ENCODE data around the gene HMGXB3. TPM values are rescaled to one million over a fixed set of nuclear protein-coding genes. Genes with fewer than 3 reads are reported as not detected.
"Not testable (repeated sequence)": the region's sequence is repeated elsewhere in the genome, so short reads cannot be mapped to it uniquely, and the experiment has no call there.

HMGXB3 gene
- total RNA-seq, 2 donors from 2014 or later: 32.2 to 34.6 TPM

DNA sequence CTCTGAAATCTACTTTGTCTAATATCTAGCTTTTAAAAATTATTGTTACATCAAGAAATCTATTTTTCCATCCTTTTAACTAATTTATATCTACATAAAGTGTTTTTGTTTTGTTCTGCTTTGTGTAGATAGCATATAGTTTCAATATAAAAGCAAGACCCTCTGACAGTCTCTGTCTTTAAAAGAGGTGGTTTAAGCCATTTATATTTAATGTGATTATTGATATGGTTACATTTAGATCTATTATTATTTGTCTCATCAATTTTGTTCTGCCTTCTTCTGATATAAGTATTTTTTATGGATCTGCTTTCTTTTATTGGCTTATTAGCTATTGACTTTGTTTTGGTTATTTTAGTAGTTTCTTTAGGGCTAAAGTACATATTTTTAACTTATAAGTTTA lies 16.0 kb downstream of the HMGXB3 start:
- Mint-ChIP-seq H3K27ac (no peak overlapping the region), H3K4me3 (no peak overlapping the region), H3K4me1 (ENCODE audit: low read depth) (peaks cover 2% of the 10 kb centered on the region), H3K27me3 (ENCODE audit: low read depth) (no peaks in the 10 kb centered on the region), H3K9me3 (no peaks in the 10 kb centered on the region), H3K36me3 (ENCODE audit: insufficient read depth in 2 of 2) (peaks cover 15 to 56% of the 10 kb centered on the region in 2 donors)
- no peak for DNase-seq
- ATAC-seq (replicated peaks in 1 of 2): no peak

DNA sequence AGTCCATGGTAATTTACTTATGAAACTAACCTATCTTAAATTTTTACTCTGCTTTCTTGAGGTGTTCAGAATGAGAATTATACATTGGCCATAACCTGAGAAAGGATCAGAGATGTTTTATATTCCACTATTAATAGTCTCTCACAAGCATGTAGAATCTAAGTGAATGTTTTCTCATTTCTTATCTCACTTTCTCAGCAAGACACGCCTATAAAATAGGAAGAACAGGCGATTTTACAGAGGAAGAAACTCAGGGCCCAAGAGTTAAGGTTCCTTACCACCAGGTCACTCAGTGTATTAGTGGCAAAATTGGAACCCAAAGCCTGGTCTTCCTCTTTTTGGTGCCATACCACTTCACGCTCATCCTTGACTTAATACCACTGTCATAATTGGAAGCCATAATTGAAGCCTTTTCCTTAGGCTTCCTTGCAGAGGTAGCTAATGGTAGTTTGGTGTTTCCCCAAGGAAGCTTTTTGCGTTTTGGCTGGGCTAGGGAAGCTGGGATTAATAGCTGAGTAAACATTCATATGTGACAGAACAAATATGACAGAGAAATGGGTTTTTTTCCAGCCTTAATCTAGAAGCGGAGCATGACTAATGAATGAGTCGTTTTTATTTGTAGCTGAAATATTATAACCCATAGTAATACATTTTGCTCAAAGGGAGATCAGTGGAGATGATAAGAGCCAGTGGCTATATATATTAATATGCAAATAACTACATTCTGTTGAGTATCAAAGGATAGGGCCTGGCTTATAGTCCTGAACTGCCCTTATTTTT lies 16.9 kb downstream of the HMGXB3 start:
- peaks cover 11% of the 10 kb centered on the region for H3K4me1 Mint-ChIP-seq (ENCODE audit: low read depth)
- DNase-seq: no peak
- no peaks in the 10 kb centered on the region for H3K9me3 Mint-ChIP-seq
- H3K27me3 Mint-ChIP-seq (ENCODE audit: low read depth): no peaks in the 10 kb centered on the region
- no peak for ATAC-seq (replicated peaks in 1 of 2)
- H3K27ac Mint-ChIP-seq: peak overlapping the region; percentile 65
- H3K36me3 Mint-ChIP-seq (ENCODE audit: insufficient read depth in 2 of 2): peaks cover 15 to 59% of the 10 kb centered on the region in 2 donors
- H3K4me3 Mint-ChIP-seq: no peak overlapping the region

DNA sequence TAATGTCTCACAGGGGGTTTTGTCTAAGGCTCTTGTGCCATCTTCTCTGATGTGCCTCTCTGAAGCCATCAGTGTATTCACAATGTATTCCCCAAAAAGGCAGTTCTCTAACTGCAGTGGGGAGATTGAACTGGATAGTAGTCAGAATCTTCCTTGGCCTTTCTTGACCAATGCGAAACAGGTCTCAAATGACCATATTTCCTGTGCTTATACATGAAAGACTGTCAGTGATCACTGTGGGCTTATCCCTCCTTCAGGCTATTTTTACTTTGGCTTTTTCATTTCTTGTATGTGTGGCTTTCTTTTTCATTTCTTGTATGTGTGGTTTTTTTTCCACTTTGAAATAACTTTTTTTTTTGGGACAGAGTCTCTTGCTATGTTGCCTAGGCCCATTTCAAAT lies 19.7 kb downstream of the HMGXB3 start:
- Mint-ChIP-seq H3K4me3 (no peak overlapping the region), H3K9me3 (no peaks in the 10 kb centered on the region), H3K27me3 (ENCODE audit: low read depth) (no peaks in the 10 kb centered on the region), H3K4me1 (ENCODE audit: low read depth) (peaks cover 11% of the 10 kb centered on the region), H3K27ac (peak overlapping the region; percentile 96), H3K36me3 (ENCODE audit: insufficient read depth in 2 of 2) (peaks cover 9 to 43% of the 10 kb centered on the region in 2 donors)
- ATAC-seq (replicated peaks in 1 of 2) (peak in 1 of 2 donors; percentile 17), DNase-seq (no peak)

GRCh38 chr5:150021491-150022157 lies 21.1 kb downstream of the HMGXB3 start:
- peak overlapping the region; percentile 48 for H3K27ac Mint-ChIP-seq
- DNase-seq: no peak
- peaks cover 4 to 36% of the 10 kb centered on the region in 2 donors for H3K36me3 Mint-ChIP-seq (ENCODE audit: insufficient read depth in 2 of 2)
- no peak for ATAC-seq (replicated peaks in 1 of 2)
- H3K27me3 Mint-ChIP-seq (ENCODE audit: low read depth): no peaks in the 10 kb centered on the region
- H3K4me3 Mint-ChIP-seq: no peak overlapping the region
- H3K9me3 Mint-ChIP-seq: no peaks in the 10 kb centered on the region
- peaks cover 11% of the 10 kb centered on the region for H3K4me1 Mint-ChIP-seq (ENCODE audit: low read depth)

- Mint-ChIP-seq H3K4me3 (no peak overlapping the region), H3K36me3 (ENCODE audit: insufficient read depth in 2 of 2) (peaks cover 4 to 32% of the 10 kb centered on the region in 2 donors), H3K9me3 (no peaks in the 10 kb centered on the region), H3K27ac (peak overlapping the region; percentile 48), H3K27me3 (ENCODE audit: low read depth) (no peaks in the 10 kb centered on the region), H3K4me1 (ENCODE audit: low read depth) (peaks cover 11% of the 10 kb centered on the region)
- ATAC-seq (replicated peaks in 1 of 2) (no peak), DNase-seq (no peak)
Measured at GRCh38 chr5:150022158-150022531, 21.6 kb downstream of the HMGXB3 start.

GRCh38 chr5:150022681-150023080 lies 22.1 kb downstream of the HMGXB3 start:
- Mint-ChIP-seq H3K27ac (no peak overlapping the region), H3K9me3 (no peaks in the 10 kb centered on the region), H3K27me3 (ENCODE audit: low read depth) (no peaks in the 10 kb centered on the region), H3K4me1 (ENCODE audit: low read depth) (peaks cover 11% of the 10 kb centered on the region), H3K36me3 (ENCODE audit: insufficient read depth in 2 of 2) (peaks cover 4 to 32% of the 10 kb centered on the region in 2 donors), H3K4me3 (no peak overlapping the region)
- DNase-seq (no peak), ATAC-seq (replicated peaks in 1 of 2) (no peak)

DNA sequence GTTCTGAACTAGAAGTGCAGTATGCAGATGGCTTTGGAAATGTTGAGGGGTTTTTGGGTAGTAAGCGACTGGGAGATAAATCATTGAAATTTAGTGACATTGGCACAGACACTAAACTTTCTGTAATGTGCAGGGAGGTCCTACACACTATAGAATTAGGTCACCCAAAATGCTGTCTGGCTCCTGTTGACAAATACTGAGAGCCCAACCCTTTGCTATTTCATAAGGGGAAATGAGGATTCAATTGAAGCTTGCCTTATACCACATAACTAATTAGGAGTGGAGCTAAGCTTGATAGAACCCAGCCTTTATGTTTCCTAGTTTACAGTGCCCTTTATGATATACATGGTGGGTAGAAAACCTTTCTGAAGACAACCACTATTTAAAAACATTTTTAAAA lies 22.6 kb downstream of the HMGXB3 start:
- Mint-ChIP-seq H3K36me3 (ENCODE audit: insufficient read depth in 2 of 2) (peaks cover 7 to 33% of the 10 kb centered on the region in 2 donors), H3K27me3 (ENCODE audit: low read depth) (no peaks in the 10 kb centered on the region), H3K4me3 (no peak overlapping the region), H3K27ac (no peak overlapping the region), H3K9me3 (no peaks in the 10 kb centered on the region), H3K4me1 (ENCODE audit: low read depth) (peaks cover 11% of the 10 kb centered on the region)
- DNase-seq (no peak), ATAC-seq (replicated peaks in 1 of 2) (no peak)

DNA sequence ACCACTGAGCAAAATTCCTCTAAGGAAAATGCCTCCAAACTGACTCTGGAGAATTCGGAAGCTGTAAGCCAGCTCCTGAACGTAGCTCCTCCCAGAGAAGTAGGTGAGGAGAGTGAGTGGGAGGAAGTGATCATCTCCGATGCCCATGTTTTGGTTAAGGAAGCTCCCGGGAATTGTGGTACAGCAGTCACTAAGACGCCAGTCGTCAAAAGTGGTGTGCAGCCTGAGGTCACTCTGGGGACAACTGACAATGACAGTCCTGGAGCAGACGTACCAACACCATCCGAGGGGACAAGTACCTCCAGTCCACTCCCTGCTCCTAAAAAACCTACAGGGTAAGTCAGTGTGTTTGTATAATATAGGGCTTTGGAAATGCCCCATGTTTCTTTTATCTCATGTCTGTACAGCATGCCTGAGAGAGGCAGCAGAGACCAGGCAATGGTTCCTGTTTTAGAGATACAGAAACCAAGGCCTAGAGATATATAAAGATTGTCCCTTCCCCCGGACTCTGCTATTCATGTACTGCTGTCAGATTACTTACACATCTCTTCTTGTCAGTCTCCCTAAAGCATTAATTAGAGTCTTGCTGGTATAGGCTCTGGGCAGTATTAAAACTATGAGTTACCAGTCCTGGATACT lies 23.9 kb downstream of the HMGXB3 start:
- no peak overlapping the region for H3K4me3 Mint-ChIP-seq
- no peaks in the 10 kb centered on the region for H3K27me3 Mint-ChIP-seq (ENCODE audit: low read depth)
- no peak overlapping the region for H3K27ac Mint-ChIP-seq
- H3K9me3 Mint-ChIP-seq: no peaks in the 10 kb centered on the region
- no peak for DNase-seq
- peaks cover 11% of the 10 kb centered on the region for H3K4me1 Mint-ChIP-seq (ENCODE audit: low read depth)
- H3K36me3 Mint-ChIP-seq (ENCODE audit: insufficient read depth in 2 of 2): peaks cover 5 to 22% of the 10 kb centered on the region in 2 donors
- no peak for ATAC-seq (replicated peaks in 1 of 2)

GRCh38 chr5:150026682-150027172 lies 26.2 kb downstream of the HMGXB3 start:
- no peak for ATAC-seq (replicated peaks in 1 of 2)
- H3K27ac Mint-ChIP-seq: no peak overlapping the region
- H3K27me3 Mint-ChIP-seq (ENCODE audit: low read depth): no peaks in the 10 kb centered on the region
- no peak overlapping the region for H3K4me3 Mint-ChIP-seq
- H3K9me3 Mint-ChIP-seq: no peaks in the 10 kb centered on the region
- no peak for DNase-seq
- H3K36me3 Mint-ChIP-seq (ENCODE audit: insufficient read depth in 2 of 2): peaks cover 3 to 15% of the 10 kb centered on the region in 2 donors
- peaks cover 7% of the 10 kb centered on the region for H3K4me1 Mint-ChIP-seq (ENCODE audit: low read depth)

DNA sequence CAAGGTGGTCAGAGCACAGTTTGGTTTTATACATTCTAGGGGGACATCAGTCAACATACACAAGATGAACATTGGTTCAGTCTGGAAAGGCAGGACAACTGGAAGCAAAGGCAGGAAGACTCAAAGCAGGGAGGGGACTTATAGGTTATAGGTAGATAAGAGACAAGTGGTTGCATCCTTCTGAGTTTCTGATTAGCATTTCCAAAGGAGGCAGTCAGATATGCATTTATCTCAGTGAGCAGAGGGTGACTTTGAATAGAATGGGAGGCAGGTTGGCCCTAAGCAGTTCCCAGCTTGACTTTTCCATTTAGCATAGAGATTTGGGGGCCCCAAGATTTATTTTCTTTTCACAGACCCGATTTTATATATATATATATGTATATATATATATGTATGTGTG lies 27.5 kb downstream of the HMGXB3 start:
- DNase-seq; H3K4me1 Mint-ChIP-seq (ENCODE audit: low read depth); H3K27me3 Mint-ChIP-seq (ENCODE audit: low read depth); H3K4me3 Mint-ChIP-seq; H3K27ac Mint-ChIP-seq; ATAC-seq (replicated peaks in 1 of 2); H3K9me3 Mint-ChIP-seq: not testable (repeated sequence)
- peaks cover 5 to 17% of the 10 kb centered on the region in 2 donors for H3K36me3 Mint-ChIP-seq (ENCODE audit: insufficient read depth in 2 of 2)

GRCh38 chr5:150033334-150033733 lies 32.8 kb downstream of the HMGXB3 start:
- Mint-ChIP-seq H3K4me1 (ENCODE audit: low read depth) (no peaks in the 10 kb centered on the region), H3K36me3 (ENCODE audit: insufficient read depth in 2 of 2) (peaks cover 5 to 12% of the 10 kb centered on the region in 2 donors), H3K27me3 (ENCODE audit: low read depth) (no peaks in the 10 kb centered on the region), H3K27ac (no peak overlapping the region), H3K4me3 (no peak overlapping the region), H3K9me3 (no peaks in the 10 kb centered on the region)
- ATAC-seq (replicated peaks in 1 of 2): no peak
- DNase-seq: no peak

DNA sequence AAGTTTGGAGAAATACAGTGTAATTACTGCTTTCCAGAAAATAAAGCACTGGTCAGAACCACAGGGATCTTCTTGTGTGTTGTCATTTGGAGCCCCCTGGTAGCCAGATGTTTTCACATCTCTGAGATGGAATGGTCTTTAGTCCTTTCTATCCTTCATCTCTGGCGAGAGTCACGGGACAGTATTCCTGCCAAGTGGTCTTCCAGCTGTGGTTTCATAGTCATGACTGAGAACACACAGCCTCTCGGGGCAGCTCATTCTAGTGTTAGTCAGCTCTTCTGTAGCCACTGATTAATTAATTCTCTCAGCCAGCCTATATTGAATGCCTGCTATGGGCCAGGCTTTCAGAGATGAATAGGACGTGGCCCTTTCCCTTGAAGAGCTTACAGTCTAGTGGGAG lies 34.1 kb downstream of the HMGXB3 start:
- ATAC-seq (replicated peaks in 1 of 2) (no peak), DNase-seq (no peak)
- Mint-ChIP-seq H3K4me1 (ENCODE audit: low read depth) (no peaks in the 10 kb centered on the region), H3K36me3 (ENCODE audit: insufficient read depth in 2 of 2) (peaks cover 5 to 15% of the 10 kb centered on the region in 2 donors), H3K27me3 (ENCODE audit: low read depth) (no peaks in the 10 kb centered on the region), H3K4me3 (no peak overlapping the region), H3K27ac (no peak overlapping the region), H3K9me3 (no peaks in the 10 kb centered on the region)
